ENCODE results near the gene ZFYVE9.

DNA sequence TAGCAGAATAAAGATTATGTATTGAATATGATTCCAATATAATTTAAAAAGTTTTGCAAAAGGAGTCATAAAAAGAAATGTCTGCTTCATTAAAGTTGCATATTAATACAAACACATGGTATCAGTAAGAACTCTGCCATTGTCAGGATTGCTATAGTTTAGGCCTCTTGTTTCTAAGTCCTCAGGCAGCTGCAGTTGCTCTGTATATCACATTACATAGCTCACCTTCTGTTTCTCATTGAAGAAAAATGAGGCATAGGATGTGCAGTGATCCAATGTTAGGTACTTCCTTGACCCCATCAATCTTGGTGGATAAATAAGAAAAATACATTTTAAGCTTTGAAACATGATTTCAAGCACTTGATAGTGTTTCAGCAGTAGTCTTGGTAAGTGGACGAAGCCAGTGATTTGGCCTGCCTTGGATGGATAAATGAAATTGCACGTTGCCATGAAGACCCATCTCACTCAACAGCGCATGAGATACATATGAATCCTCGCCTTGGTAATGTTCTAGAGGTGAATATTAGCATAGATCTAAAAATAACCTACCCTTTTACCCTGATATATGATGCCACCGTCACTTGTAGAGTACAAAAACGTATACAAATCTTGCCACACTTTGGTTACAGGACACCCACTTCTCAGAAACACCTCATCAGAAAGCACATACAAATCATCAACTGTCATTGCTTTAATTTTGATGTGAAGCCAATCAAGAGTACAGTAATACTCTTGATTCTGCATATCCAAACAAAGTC is 25.3 kb downstream of the ZFYVE9 start:
- no peak for TF ChIP-seq CTCF (IDR thresholded peaks at IDR 0.05)
- TF ChIP-seq POLR2A (IDR thresholded peaks at IDR 0.05; ENCODE audit: low read depth) = no peak
- no peak for TF ChIP-seq POLR2AphosphoS5 (IDR thresholded peaks at IDR 0.05)
